Measurements from ENCODE around the gene GPATCH1.

The GPATCH1 gene

DNA sequence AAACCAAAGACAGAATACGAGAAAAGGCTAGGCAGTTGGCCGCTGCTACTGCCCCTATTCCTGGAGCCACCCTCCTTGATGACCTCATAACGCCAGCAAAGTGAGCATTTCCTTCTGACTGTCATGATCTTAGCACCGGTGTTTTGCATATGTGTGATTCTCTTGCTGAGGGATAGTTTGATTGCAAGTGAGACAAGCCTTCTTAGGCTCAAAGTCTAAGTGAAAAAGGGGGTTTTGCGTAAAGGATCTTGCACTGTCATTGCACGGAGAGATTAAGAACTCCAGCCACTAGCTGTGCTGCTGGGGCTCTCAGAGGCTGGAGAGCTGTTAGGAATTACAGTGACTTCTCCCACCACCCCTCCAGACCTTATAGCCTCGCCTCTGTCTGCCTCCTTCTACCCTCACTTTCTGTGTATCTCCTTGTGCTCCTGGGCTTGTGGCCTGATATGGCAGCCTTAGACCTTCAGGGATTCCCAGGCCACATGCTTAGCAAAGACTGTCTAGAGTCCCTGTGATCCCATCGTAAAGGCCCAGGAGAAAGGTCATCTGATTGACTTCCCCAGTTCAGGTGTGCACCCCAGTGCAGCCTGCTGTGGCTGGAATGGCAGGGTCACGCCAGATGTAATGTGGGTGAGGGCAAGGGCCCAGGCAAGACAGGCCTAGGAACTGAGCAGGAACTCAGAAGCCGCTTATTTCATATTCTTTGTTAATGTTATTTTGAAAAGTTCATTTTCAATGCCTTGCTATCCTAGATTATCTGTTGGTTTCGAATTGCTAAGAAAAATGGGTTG lies 12.6 kb downstream of the GPATCH1 start:
- Mint-ChIP-seq H3K4me1 (no peaks in the 10 kb centered on the region), H3K9me3 (no peaks in the 10 kb centered on the region), H3K4me3 (no peak overlapping the region), H3K27me3 (ENCODE audit: low read depth, poor library complexity) (no peaks in the 10 kb centered on the region), H3K36me3 (ENCODE audit: low read depth) (peaks cover 51% of the 10 kb centered on the region), H3K27ac (peak overlapping the region; percentile 74)
- TF ChIP-seq, protein P1, sequence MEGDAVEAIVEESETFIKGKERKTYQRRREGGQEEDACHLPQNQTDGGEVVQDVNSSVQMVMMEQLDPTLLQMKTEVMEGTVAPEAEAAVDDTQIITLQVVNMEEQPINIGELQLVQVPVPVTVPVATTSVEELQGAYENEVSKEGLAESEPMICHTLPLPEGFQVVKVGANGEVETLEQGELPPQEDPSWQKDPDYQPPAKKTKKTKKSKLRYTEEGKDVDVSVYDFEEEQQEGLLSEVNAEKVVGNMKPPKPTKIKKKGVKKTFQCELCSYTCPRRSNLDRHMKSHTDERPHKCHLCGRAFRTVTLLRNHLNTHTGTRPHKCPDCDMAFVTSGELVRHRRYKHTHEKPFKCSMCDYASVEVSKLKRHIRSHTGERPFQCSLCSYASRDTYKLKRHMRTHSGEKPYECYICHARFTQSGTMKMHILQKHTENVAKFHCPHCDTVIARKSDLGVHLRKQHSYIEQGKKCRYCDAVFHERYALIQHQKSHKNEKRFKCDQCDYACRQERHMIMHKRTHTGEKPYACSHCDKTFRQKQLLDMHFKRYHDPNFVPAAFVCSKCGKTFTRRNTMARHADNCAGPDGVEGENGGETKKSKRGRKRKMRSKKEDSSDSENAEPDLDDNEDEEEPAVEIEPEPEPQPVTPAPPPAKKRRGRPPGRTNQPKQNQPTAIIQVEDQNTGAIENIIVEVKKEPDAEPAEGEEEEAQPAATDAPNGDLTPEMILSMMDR (IDR thresholded peaks at IDR 0.05) = no peak
- DNase-seq = no peak

DNA sequence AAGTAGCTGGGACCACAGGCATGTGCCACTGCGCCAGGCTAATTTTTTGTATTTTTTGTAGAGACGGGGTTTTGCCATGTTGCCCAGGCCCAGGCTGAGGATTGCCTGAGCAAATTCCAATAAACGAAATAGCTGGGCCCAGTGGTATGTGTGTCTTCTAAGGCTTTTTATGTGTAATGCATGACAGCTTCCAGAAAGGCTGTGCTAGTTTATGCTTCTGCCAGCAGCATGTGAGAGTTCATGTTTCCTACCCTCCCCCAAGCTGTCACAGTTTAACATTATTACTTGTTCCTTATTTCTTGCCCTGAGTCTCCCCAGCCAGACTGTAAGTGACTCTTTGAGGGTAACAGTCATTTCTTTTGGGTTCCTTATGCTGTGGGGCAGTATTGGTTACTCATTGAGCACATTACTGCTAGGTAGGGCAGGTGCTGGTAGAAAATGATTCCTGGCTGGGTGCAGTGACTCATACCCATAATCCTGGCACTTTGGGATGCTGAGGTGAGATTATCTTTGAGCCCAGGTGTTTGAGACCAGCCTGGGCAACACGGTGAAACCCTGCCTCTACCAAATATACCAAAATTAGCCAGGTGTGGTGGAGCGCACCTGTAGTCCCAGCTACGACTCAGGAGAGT lies 13.6 kb downstream of the GPATCH1 start:
- TF ChIP-seq, protein P1 (IDR thresholded peaks at IDR 0.05) = no peak
- DNase-seq = no peak
- Mint-ChIP-seq H3K9me3 (no peaks in the 10 kb centered on the region), H3K27me3 (ENCODE audit: low read depth, poor library complexity) (no peaks in the 10 kb centered on the region), H3K4me3 (no peak overlapping the region), H3K36me3 (ENCODE audit: low read depth) (peaks cover 50% of the 10 kb centered on the region), H3K4me1 (no peaks in the 10 kb centered on the region), H3K27ac (no peak overlapping the region)

DNA sequence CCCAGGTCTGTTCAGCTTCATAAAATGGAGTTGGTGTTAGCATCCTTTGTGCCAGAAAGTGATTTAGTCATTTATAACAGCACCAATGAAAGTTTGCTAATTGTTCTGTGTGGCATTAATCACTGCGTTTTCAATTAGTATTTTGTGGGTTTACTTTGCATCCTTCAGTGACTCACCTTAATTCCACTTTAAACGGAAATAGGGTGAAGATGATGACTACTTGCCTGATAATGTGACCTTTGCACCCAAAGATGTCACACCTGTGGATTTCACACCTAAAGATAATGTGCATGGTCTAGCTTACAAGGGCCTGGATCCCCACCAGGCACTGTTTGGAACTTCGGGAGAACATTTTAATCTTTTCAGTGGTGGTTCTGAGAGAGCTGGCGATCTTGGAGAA lies 15.0 kb downstream of the GPATCH1 start:
- Mint-ChIP-seq H3K36me3 (ENCODE audit: low read depth) (peaks cover 44% of the 10 kb centered on the region), H3K4me1 (no peaks in the 10 kb centered on the region), H3K27me3 (ENCODE audit: low read depth, poor library complexity) (peaks cover under 1% of the 10 kb centered on the region), H3K9me3 (no peaks in the 10 kb centered on the region), H3K4me3 (no peak overlapping the region), H3K27ac (no peak overlapping the region)
- DNase-seq = no peak
- TF ChIP-seq, protein P1 (IDR thresholded peaks at IDR 0.05) = no peak

DNA sequence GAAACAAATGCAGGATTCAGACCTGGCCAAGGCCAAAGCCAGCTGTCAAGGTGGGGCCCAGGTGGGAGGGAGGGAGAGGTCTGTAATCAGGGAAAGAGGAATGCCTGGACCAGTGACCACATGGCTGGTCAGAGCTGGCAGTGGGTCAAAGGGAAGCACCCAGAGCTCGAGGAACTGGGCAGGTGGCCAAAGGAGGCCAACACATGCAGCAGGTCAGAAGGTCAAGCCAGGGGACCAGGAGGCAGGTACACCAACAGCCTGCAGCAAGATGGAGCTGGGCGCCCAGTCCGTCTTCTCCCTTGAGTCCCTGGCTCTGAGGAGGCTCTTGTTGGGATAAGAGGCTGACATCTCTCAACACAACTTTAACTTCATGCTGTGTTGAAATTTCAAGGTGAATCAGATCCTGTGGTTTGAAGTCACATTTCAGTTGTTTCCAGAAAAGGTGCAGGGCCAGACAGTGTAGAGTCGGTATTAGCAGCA lies 17.1 kb downstream of the GPATCH1 start:
- Mint-ChIP-seq H3K4me1 (no peaks in the 10 kb centered on the region), H3K27me3 (ENCODE audit: low read depth, poor library complexity) (peaks cover 3% of the 10 kb centered on the region), H3K9me3 (no peaks in the 10 kb centered on the region), H3K36me3 (ENCODE audit: low read depth) (peaks cover 58% of the 10 kb centered on the region), H3K27ac (no peak overlapping the region), H3K4me3 (no peak overlapping the region)
- DNase-seq = no peak
- TF ChIP-seq, protein P1 (IDR thresholded peaks at IDR 0.05) = no peak

DNA sequence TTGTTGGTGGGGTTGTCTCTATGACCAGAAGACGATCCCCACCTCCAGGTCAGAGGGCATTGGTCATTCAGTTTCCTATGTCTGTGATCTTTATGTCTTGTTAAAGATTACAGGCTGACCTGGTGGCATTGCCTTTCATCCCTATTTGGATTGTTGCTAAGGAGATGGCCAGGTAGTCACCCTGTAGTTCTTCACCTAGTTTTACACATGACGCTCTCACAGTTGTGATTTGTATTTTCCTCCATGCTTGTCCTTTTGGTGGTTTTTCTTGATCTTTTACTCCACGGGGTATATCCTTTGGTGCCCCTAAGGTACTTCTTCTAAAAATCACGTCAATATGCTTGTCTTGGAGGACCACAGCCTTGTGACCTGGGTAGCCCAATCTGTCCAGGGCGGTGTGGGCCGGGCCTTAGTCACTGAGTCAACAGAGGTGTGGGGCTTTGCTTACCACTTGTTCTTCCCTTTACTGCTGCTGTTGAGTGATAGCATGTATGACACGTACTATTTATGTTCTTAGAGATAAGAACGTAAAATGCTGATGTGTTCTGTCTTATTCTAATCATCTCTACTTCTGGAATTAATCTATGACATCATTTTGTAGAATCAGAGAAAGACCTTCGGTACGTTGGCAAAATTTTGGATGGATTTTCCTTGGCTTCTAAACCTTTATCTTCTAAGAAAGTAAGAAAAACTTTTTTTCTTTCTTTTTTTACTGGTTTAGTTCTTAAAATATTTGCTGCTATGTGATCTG lies 20.1 kb downstream of the GPATCH1 start:
- Mint-ChIP-seq H3K4me1 (no peaks in the 10 kb centered on the region), H3K27me3 (ENCODE audit: low read depth, poor library complexity) (peaks cover 3% of the 10 kb centered on the region), H3K4me3 (no peak overlapping the region), H3K27ac (peak overlapping the region; percentile 12), H3K36me3 (ENCODE audit: low read depth) (peaks cover 62% of the 10 kb centered on the region), H3K9me3 (no peaks in the 10 kb centered on the region)
- DNase-seq = no peak
- TF ChIP-seq, protein P1 (IDR thresholded peaks at IDR 0.05) = no peak
